Nucleus accumbens (tissue), 56 donors: ENCODE data around the gene CCDC148.

Experiments used
- DNase-seq, 56 donors: peaks; one replicate each; lab custom pipeline; 2025; lab: John Stamatoyannopoulos, UW

CCDC148 gene

DNA sequence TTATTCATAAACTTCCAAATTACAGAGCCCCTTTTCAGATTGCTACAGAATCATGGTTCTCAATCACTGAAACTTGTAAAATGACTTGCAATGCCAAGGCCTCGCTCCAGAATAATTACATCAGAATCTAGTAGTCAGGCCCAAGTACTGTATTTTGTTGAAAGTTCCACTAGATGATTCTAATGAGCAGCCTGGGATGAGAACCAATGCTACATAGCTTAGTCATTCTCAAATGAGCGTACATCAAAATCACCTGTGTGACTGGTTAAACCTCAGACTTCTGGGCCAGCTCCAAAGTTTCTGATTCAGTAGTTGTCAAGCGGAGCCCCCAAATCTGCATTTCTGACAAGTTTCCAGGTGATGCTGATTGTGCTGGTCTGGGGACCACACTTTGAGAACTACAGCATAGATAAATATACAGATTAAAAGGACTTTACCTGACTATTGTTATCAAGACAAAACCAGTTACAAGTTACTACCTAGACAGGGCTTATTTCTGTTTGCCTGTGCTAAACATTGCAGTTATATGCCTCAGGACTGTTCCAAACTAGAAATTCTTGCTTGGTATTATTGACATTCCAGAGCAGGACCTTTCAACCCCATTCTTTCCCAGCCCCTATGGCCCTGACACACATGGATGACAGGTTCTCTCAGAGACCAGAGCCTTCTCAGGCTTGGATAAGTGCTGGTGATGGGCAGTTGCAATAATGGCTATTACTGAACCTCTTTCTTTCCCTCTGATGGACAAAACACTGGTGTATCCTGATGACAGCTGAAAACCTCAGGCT lies 271.8 kb downstream of the CCDC148 start:
- no peak for DNase-seq

DNA sequence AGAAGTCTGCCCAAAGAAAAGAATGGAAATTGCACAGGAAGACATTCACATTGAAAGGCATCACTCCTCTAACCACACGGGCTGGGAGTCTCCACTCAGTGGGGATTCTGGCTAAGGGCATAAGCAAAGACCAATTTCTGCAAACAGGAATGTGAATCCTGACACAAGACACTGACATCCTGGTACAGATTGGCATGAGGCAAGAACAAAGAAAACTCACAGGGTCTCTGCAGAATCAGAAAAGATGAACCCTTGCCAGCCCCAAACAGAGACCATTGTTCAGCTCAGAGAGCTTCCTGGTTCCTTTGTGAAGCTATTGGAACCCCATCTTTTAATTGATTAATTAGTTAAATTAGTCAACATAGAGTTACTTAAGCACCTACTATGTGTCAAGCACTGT lies 272.6 kb downstream of the CCDC148 start:
- DNase-seq, result peak in 36 of 56 donors; percentile 3 to 57 (median 32)

DNA sequence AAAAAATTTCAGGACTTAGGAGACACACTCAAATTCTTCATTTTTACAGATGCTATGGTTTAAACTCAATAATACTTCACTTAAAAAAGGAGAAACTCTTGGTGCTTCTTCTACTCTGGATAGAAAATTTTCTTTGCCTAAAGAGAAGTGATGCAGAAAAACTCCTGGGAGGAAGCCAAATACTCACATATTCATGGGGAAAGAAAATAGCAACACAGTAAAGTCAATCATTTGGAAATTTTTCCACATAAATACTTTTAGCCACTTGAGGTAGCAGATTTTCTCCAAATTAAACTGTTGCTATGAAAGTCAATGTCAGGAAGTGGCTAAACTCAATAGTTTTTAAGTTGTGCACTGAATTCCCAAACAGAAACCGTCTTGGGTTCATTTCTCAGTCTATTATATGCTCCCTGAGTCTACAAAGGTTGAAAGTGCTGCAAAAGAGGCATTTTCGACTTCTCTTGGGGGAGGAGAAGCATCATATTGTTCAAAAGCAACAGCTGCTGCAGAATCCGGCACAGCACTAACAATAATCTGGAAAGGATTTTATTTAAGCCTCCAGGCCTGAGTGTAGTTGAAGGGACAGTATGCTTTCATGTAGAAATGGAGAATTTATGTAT lies 273.8 kb downstream of the CCDC148 start:
- DNase-seq, result no peak

DNA sequence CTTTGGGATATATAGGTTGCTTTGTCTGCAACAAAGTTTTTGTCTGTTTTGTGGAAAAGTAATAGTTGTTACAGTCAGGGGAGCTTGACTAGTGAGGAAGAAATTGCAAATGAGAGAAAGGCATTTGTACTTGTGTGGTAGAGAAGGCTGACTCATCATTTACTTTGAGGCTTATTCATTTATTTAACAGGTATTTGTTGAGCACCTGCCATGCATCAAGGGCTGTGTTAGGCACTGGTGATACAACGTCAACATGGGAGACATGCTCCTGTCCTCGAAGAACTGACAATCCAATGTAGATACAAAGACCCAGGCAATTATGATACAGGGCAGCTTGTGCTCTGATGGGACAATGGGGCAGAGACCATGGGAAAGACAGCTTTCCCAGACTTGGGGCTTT lies 275.4 kb downstream of the CCDC148 start:
- no peak for DNase-seq

DNA sequence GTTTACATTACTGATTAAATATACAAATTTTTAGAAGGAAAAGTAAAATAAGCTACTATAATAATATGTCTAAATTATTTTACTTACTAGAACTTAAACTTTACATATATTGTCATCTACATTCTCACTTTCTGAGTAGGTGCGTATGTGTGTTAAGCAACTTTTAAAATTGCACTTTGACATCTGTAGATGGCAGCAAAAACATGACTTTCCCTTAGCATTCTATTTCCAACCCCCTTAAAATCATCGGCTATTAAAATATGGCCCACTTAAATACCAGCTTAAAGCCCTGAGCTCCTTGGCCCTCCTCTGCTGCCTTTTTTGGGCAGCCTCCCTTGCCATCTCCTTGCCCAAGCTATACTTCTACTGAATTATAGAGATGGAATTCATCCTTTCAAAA lies 276.9 kb downstream of the CCDC148 start:
- no peak for DNase-seq

DNA sequence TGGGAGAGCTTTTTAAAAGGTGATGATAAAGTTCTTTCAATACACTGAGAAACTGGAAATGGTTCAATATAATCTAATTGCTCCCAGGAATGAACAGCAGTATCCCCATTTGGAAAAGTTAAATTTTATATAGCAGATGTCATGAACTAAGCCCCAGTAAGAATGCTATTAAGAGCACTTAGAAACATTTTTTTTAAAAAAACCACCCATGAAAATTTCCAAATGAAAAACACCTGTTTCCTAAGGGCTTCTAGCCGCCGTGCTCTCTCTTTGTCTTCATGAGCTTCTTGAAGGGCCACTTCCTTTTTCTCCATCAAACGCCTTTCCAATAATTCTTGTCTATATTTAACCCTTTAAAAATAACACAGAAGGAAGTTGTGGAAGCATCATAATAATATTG lies 277.9 kb downstream of the CCDC148 start:
- no peak for DNase-seq

DNA sequence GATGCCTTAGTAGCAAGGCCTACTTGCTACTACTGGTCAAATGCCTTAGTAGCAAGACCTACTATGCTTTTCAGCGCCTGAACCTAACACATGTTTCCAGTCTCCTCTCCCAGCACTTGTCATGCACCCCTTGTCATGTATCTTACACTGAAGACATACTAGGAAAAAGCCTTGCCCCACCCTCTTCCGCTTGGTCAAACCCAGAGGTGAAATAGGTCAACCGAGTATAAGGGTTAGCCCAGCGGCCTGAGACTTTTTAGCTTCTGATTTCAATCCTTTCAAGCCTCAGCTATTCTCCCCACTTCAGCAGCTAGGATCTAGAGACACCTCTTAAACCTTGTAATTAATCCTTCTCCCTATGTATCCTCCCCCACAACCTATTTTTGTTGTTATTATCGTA lies 281.6 kb downstream of the CCDC148 start:
- DNase-seq, result no peak

DNA sequence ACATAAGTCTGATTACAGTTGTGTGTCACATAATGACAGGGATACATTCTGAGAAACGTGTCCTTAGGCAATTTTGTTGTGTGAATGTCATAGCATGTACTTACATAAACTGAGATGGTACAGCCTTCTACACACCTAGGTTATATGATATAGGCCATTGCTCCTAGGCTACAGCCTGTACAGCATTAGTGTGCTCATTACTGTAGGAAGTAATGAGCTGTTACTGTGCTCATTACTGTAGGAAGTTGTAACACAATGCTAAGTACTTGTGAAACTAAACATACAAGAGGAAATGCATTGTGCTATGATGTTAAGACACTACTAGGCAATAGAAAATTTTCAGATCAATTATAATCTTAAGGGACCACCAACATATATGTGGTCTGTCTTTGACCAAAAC lies 282.1 kb downstream of the CCDC148 start:
- no peak for DNase-seq

DNA sequence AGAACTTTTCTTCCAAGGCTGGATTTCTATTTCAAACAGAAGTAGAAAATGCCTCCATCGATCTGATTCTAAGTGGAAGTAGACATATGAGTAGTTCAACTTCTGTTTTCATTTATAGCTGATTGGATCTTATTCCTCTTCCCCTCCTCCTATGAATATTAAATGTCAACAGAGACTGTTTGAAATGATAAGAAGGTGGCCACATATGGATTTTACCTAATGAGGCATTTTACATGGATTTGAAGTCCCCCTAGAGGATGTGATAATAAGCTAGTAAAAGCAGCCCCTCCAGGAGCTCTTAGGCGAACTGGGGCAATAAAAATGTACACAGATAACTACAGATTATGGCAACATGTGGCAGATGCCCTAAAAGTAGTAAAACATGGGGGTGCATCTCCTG lies 283.8 kb downstream of the CCDC148 start:
- DNase-seq, result no peak

DNA sequence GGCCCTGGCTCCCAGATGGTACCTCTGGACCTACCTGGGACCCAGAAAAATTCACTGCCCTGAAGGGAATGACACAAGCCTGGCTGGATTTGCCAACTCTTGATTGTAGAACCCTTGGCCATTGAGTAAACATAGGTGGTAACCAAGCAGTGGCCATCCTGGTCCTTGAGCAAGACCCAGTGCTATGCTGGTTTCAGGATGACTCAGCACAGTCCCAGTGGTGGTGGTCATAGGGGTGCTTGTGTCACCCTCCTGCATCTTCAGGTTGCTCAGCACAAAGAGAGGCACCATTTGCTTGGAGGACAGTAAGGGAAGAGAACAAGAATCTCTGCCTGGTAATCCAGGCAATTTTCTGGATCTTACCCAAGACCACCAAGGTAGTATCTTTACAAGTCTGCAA lies 302.0 kb downstream of the CCDC148 start:
- no peak for DNase-seq

DNA sequence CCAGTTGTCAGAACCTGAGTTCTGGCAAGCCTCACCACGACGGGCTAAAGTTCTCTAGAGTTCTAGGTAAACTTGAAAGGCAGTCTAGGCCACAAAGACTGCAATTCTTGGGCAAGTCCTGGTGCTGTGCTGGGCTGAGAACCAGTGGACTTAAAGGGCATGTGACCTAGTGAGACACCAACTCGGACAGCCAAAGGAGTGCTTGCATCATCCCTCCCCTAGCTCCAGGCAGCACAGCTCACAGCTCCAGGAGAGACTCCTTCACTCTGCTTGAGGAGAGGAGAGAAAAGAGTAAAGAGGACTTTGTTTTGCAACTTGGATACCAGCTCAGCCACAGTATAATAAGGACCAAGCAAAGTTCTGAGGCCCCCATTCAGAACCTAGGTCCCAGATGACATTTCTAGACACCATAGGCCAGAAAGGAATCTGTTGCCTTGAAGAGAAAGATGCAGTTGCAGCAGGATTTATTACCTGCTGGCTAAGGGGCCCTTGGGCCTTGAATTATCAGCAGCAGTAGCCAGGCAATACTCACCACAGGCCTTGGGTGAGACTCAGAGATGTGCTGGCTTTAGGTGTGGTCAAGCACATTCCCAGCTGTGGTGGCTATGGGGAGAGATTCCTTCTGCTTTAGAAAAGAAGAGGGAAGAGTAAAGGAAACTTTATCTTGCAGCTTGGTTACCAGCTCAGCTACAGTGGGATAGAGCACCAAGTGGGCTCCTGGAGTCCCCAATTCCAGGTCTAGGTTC lies 303.1 kb downstream of the CCDC148 start:
- no peak for DNase-seq

DNA sequence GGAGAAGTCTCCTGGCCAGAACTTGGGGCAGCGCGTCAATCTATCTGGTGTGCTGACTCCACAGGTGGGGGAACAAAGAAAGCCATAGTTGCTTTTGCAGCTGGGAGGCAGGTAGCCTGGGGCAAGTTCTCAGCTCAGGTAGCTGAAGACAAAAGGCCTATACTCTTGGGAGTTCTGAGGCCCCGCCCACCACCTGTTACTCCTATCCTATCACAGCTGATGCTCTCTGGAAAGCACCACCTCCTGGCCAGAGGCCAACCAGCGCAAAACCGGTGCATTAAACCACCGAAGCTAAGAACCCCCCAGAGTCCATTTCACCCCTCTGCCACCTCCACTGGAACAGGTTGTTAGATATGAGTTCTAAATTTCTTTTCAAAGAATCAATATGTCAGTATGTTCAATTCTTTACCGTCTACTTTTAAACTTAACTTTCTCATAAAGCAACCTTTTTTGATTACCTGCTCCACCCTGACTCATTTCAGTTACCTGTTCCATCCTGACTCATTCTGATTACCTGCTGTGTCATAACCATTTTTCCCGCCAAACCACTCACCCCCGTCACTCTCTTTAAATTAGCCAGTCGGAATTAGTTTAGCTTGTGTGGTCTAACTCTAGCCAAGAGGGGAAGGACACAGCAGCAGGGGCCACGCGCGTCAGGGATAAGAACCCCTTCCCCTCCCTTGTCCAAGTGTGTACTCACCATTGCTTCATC lies 311.5 kb downstream of the CCDC148 start:
- DNase-seq, result no peak

DNA sequence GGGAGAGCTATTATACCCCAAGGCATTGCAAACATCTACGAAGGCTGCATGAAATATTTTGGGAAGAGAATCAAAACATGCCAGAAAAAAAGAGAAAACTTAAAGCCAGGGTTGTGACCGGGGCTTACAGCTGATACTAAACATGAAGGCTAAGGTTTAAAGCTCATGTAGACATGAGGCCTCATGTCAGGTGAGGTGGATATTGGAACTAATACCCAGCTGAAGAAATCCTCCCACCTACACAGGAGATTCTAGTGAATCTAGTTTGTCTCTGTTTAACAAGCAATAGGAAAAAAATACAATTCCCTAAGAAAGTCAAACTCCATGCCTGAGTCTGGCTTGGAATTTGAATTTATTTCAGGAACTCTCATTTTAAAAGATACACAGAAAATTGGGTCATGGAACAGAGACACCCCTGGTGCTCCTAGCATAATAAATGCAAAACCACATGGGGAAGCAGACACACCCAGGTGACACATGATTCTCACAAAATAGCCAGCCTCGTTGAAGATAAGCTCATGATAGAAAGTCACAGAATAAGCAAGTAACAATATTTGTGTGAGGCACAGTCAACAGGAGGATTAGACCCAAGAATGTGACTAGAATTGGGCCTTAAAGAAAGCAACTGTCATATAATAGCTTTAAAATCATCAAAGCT lies 312.7 kb downstream of the CCDC148 start:
- DNase-seq, result no peak

DNA sequence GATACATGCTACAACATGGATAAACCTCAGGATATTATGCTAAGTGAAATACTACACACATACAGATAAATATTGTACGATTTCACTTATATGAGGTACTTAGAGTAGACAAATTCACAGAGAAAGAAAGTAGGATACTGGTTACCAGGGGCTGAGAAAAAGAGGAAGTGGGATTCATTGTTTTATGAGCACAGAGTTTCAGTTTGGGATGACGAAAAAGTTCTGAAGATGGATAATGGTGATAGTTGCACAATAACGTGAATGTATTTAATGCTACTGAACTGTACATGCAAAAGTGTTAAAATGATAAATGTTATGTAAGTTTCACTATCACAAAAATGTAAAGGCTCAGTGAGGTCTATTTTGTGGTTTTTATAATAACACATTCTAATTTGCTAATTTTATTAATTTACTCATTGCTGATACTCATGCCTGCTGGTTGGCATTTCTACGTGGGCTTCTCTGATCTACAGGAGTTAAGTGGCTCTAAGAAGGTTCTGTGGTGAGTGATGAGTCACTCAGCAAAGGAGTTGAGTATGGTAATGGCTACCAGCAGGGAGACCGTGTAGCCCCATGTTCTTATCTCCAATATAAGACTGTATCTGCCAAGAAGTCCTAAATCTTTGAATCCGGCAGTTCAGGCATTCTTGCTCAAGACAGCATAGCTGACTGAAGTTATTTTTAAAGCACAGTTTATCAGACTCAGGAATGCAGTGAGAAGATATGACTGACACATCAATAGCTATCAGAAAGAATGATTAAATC lies 313.8 kb downstream of the CCDC148 start:
- no peak for DNase-seq

DNA sequence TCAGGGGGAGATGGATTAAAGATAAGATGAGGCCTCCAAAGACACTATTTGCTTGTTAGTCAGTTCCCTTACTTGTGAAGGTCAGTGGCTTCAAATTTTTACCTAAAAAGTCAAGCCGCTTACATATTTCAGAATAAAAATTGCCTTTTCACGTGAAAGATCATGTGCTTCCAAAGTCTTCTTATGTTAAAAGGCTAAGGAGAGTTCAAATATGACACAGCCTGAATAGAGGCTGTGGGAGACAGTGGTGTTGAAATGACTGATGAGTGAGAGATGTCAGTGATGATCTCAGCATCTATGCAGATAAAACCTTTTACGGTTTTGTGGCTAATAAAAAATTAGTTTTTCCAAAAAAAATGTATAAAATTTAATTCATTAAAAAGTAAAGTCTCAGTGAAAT lies 314.4 kb downstream of the CCDC148 start:
- DNase-seq, result no peak

DNA sequence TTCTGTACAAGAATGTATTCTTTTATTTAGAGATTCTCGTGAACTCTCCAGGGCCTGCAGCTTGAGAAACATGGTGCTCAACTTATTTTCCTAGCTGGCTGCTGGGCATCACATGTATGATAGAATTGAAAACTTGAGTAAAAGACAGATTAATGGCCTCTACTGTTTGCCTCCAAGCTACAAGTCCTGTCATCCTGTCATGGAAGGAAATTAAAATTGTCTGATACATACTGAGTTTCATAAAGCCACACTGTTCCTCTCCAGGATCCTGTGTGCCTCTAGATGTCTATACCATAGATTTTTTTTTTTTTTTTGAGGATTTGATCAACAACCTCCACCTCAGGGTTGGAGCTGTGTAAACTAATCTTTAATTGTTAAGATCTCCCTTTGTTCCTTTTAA lies 316.4 kb downstream of the CCDC148 start:
- DNase-seq, result no peak

DNA sequence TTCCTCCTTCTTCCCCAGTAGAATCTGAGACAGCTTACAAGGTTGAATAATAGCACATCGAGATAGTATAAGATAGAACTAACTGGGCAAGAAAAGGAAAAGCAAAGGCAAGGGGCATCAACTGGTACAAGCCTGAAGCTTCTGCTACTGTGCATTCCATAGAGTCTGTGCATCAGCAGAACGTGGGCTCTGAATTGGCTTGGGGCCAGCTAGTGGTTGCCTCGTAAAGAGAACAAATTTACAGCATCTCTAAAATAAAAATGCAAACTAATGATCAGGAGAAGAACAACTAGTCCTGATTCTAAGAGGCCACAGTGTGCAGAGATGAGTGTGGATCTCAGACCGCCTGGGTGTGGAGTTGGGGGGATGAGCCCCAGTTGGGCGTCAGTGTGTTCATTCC lies 318.3 kb downstream of the CCDC148 start:
- DNase-seq, result no peak

DNA sequence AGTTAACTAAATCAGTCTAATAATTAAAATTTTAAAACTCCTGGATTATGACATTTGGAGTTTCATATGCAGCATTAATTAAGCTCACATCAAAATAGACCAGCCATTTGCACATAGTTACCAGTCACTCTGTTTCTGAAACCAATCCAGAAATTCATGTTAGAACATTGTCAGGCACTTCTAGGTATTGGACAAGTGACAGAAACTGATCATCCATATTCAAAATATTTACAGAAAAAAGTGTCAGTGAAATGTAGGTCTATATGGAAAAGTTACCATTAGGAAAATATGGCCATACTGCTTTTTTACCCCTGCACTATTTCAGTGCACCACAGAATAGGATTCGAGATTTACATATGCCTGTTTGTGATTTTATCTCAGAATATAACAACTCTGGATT lies 321.5 kb downstream of the CCDC148 start:
- DNase-seq, result no peak

DNA sequence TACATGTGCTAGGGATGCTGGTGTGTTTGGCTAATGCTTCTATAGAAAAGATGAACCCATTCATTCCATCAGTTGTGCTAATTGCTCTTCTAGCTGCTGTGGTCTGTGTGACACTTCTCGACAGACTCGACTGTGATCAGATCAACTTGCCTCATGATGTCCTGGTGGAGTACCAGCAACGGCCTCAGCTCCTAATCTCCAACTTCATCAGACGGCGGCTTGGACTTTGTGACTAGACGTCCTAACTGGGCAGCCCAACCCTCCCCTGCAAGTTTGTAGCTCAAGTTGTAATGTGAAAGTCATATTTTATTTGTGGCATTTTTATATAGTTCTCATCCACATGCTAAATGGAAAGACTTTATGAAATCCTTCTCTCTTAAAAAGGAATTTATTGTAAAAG lies 321.9 kb downstream of the CCDC148 start:
- no peak for DNase-seq

DNA sequence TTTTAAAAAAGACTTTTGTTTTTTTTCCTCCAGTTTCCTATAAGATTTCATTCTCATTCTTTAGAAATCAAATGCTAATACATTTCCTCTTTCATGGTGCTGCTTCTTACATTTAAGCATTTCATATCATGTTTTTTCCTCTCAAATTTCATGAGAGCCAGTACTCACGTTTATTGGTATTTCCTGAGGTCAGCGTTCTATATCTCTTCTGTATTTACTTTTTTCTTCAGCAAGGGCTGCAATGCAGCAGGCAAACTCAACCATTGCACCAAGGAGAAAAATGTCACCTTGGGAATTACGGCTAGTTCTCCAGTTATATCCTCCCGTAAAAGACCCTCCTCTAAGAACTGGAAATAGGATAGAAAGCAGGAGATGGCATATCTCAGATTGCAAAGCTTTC lies 322.5 kb downstream of the CCDC148 start:
- no peak for DNase-seq
